ENCODE measurements around the gene SURF1. TPM values are rescaled to one million over a fixed set of nuclear protein-coding genes. Genes with fewer than 3 reads are reported as not detected.
"Not testable (repeated sequence)": the region's sequence is repeated elsewhere in the genome, so short reads cannot be mapped to it uniquely, and the experiment has no call there.

Gene SURF1
- total RNA-seq, 6 experiments from 2014 or later: 25.3 to 29.1 (median 26.8) TPM

DNA sequence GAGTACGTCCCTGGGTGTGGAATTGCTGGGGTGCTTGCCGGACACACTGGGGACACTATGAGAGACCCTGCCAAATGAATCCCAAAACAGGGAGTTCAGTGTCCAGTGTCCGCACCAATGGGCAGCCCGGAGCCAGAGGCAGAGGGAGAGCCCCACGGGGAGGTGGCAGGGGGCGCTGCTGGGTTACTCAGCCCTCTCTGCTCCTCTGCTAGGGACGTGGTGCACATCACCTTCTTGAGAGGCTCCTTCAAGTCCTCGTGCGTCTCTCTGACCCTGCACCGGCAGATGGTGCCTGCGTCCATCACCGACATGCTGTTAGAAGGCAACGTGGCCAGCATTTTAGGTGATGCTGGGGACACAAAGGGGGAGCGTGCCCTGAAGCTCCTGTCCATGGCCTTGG, 40.7 kb upstream of the SURF1 start:
- Mint-ChIP-seq H3K27me3 (ENCODE audit: insufficient read depth) (peaks cover 30% of the 10 kb centered on the region), H3K9me3 (no peaks in the 10 kb centered on the region), H3K4me3 (no peak overlapping the region), H3K27ac (no peak overlapping the region), H3K4me1 (ENCODE audit: low read depth) (no peaks in the 10 kb centered on the region), H3K36me3 (ENCODE audit: low read depth) (no peaks in the 10 kb centered on the region)
- no peak for DNase-seq
- TF ChIP-seq, protein P1, sequence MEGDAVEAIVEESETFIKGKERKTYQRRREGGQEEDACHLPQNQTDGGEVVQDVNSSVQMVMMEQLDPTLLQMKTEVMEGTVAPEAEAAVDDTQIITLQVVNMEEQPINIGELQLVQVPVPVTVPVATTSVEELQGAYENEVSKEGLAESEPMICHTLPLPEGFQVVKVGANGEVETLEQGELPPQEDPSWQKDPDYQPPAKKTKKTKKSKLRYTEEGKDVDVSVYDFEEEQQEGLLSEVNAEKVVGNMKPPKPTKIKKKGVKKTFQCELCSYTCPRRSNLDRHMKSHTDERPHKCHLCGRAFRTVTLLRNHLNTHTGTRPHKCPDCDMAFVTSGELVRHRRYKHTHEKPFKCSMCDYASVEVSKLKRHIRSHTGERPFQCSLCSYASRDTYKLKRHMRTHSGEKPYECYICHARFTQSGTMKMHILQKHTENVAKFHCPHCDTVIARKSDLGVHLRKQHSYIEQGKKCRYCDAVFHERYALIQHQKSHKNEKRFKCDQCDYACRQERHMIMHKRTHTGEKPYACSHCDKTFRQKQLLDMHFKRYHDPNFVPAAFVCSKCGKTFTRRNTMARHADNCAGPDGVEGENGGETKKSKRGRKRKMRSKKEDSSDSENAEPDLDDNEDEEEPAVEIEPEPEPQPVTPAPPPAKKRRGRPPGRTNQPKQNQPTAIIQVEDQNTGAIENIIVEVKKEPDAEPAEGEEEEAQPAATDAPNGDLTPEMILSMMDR (IDR thresholded peaks at IDR 0.05): peak; percentile 57

DNA sequence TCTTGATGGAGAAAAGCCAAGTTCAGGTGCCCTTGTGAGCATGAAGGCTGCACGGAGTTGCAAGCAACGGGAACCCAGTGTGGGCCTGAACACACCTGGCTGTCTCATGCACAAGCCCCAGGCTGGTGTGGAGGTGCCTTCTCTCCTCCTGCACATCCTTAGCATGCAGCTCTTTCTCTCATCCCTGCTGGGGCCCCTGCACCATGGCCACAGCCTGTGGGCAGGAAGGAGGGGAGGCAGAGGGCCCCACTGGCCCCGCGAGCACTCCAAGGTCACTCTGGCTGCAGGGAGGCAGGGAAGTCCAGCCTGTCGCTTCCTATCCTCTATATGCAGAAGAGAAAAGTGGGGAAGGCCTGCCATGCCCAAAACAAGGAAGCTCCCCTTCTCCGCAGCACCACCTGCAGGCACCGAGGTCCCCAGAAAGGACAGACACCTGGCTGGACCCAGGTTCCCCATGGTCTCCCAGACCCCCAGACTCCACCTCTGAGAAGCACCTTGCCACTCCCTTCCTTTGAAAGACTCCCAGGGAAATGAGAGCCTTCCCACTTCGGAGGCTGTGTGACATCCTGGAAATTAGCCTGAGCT, 38.5 kb upstream of the SURF1 start:
- no peak for DNase-seq
- Mint-ChIP-seq H3K36me3 (ENCODE audit: low read depth) (no peaks in the 10 kb centered on the region), H3K4me3 (no peak overlapping the region), H3K27me3 (ENCODE audit: insufficient read depth) (peaks cover 31% of the 10 kb centered on the region), H3K27ac (no peak overlapping the region), H3K9me3 (no peaks in the 10 kb centered on the region), H3K4me1 (ENCODE audit: low read depth) (no peaks in the 10 kb centered on the region)
- TF ChIP-seq, protein P1 (IDR thresholded peaks at IDR 0.05): no peak

DNA sequence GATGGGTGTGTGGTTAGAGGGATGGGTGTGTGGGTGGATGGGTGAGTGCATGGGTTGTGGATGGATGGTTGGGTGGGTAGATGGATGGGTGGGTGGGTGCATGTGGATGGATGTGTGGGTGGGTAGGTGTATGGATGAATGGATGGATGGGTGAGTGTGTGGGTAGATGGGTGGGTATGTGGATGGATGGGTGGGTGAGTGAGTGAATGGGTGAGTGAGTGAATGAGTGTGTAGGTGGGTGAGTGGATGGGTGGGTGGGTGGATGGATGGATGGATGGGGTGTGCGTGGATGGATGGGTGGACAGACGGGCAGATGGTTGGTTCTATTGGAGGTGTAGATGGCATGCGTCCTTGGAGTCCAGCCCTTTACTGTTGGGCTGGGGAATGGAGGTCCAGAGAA, 37.1 kb upstream of the SURF1 start:
- Mint-ChIP-seq H3K36me3 (ENCODE audit: low read depth) (no peaks in the 10 kb centered on the region), H3K27ac (no peak overlapping the region), H3K9me3 (no peaks in the 10 kb centered on the region), H3K4me1 (ENCODE audit: low read depth) (no peaks in the 10 kb centered on the region), H3K27me3 (ENCODE audit: insufficient read depth) (peaks cover 34% of the 10 kb centered on the region), H3K4me3 (no peak overlapping the region)
- DNase-seq: no peak
- TF ChIP-seq, protein P1 (IDR thresholded peaks at IDR 0.05): no peak

DNA sequence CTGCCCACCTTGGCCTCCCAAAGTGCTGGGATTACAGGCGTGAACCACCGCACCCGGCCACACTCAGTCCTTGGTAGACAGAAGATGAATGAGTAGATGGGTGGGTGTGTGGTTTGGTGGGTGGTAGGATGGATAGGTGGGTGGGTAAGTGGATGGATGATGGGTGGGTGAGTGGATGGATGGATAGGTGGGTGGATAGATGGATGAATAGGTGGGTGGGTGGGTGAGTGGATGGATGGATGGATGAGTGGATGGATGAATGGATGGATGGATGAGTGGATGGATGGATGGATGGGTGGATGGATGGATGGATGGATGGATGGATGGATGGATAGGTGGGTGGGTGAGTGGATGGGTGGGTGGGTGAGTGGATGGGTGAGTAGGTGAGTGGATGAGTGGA, 36.0 kb upstream of the SURF1 start:
- H3K4me3 Mint-ChIP-seq; H3K36me3 Mint-ChIP-seq (ENCODE audit: low read depth); H3K9me3 Mint-ChIP-seq; H3K4me1 Mint-ChIP-seq (ENCODE audit: low read depth); H3K27ac Mint-ChIP-seq; DNase-seq: not testable (repeated sequence)
- H3K27me3 Mint-ChIP-seq (ENCODE audit: insufficient read depth): peaks cover 27% of the 10 kb centered on the region

DNA sequence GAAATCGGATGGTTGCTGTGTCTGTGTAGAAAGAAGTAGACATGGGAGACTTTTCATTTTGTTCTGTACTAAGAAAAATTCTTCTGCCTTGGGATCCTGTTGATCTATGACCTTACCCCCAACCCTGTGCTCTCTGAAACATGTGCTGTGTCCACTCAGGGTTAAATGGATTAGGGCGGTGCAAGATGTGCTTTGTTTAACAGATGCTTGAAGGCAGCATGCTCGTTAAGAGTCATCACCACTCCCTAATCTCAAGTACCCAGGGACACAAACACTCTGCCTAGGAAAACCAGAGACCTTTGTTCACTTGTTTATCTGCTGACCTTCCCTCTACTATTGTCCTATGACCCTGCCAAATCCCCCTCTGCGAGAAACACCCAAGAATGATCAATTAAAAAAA, 35.2 kb upstream of the SURF1 start:
- not testable (repeated sequence) for H3K4me3 Mint-ChIP-seq; H3K9me3 Mint-ChIP-seq; DNase-seq; H3K36me3 Mint-ChIP-seq (ENCODE audit: low read depth); H3K4me1 Mint-ChIP-seq (ENCODE audit: low read depth); H3K27ac Mint-ChIP-seq
- H3K27me3 Mint-ChIP-seq (ENCODE audit: insufficient read depth): peaks cover 20% of the 10 kb centered on the region

DNA sequence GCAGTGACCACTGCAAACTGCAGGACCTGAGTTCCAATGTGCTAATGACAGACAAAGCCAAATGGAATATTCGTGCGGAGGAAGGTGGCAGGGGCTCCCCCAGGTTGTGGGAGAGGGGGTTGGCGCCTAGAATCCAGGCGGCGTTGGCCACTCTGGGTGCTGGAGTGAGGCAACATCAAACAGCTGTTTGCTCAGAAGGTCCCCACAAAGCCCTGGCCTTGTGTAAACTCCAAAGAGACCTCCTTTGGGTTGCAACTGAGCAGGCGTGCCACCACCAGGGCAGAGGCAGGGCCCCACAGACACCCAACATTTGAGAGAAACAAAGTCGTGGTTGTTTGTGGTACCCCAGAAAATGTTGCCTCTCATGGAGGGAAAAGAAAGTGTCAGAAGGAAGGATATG, 34.4 kb upstream of the SURF1 start:
- Mint-ChIP-seq H3K9me3 (no peaks in the 10 kb centered on the region), H3K36me3 (ENCODE audit: low read depth) (no peaks in the 10 kb centered on the region), H3K4me3 (no peak overlapping the region), H3K4me1 (ENCODE audit: low read depth) (0 out of 2 replicates have a peak, but pooled peaks cover 7% of the 10 kb centered on the region), H3K27ac (no peak overlapping the region), H3K27me3 (ENCODE audit: insufficient read depth) (peaks cover 17% of the 10 kb centered on the region)
- DNase-seq: no peak
- TF ChIP-seq, protein P1 (IDR thresholded peaks at IDR 0.05): no peak

DNA sequence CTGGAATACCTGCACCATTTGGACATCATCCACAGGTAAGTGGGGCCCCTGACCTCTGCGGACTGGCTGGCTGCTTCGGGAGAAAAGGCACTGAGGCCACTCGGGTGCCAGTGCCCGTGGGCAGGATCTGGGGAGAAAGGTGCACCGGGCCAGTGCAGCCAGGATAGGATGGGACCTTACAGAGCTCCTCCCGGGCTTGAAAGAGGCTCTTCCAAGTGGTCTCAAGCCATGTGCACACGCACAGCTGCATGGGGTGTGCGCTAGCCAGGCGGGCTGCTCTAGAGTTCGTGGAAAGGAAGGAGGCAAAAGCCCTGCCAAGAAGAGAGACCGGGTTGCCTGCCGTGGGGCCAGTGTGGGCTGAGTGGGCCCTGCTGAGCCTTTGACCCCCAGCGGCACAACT, 33.3 kb upstream of the SURF1 start:
- TF ChIP-seq, protein P1 (IDR thresholded peaks at IDR 0.05): no peak
- Mint-ChIP-seq H3K9me3 (no peaks in the 10 kb centered on the region), H3K36me3 (ENCODE audit: low read depth) (no peaks in the 10 kb centered on the region), H3K27me3 (ENCODE audit: insufficient read depth) (peaks cover 14% of the 10 kb centered on the region), H3K27ac (no peak overlapping the region), H3K4me1 (ENCODE audit: low read depth) (0 out of 2 replicates have a peak, but pooled peaks cover 7% of the 10 kb centered on the region), H3K4me3 (no peak overlapping the region)
- no peak for DNase-seq

Measured in HFFc6 (cell line).